ENCODE measurements around the gene TMTC1. TPM values are rescaled to one million over a fixed set of nuclear protein-coding genes. Genes with fewer than 3 reads are reported as not detected.

TMTC1 gene
- total RNA-seq, 4 donors from 2014 or later, result 20.5 to 80.6 (median 67.1) TPM

GRCh38 chr12:29756741-29757390 is 26.9 kb downstream of the TMTC1 start:
- H3K4me1 ChIP-seq, result no peaks in the 10 kb centered on the region
- no peaks in the 10 kb centered on the region for H3K27me3 ChIP-seq
- DNase-seq, result no peak
- no peak overlapping the region for H3K4me3 ChIP-seq
- no peaks in the 10 kb centered on the region for H3K9me3 ChIP-seq
- TF ChIP-seq CTCF (IDR thresholded peaks at IDR 0.05) (no peak), POLR2A (IDR thresholded peaks at IDR 0.05) (no peak)
- no peaks in the 10 kb centered on the region for H3K36me3 ChIP-seq
- intact Hi-C loops (cut with DNase I; ENCODE audit: low total_unique reads), result no loop called here
- H3K27ac ChIP-seq, result no peak overlapping the region

GRCh38 chr12:29754235-29755189 is 29.2 kb downstream of the TMTC1 start:
- H3K9me3 ChIP-seq, result no peaks in the 10 kb centered on the region
- H3K27me3 ChIP-seq, result no peaks in the 10 kb centered on the region
- no peak overlapping the region for H3K4me3 ChIP-seq
- no peaks in the 10 kb centered on the region for H3K4me1 ChIP-seq
- H3K36me3 ChIP-seq, result no peaks in the 10 kb centered on the region
- TF ChIP-seq CTCF (IDR thresholded peaks at IDR 0.05) (no peak), POLR2A (IDR thresholded peaks at IDR 0.05) (no peak)
- DNase-seq, result no peak
- H3K27ac ChIP-seq, result peak overlapping the region in 1 of 2 donors; percentile 14
- intact Hi-C loops (cut with DNase I; ENCODE audit: low total_unique reads), result no loop called here

GRCh38 chr12:29752121-29752520 is 31.6 kb downstream of the TMTC1 start:
- Histone ChIP-seq H3K4me3 (no peak overlapping the region), H3K4me1 (no peaks in the 10 kb centered on the region), H3K9me3 (no peaks in the 10 kb centered on the region), H3K27ac (no peak overlapping the region), H3K36me3 (no peaks in the 10 kb centered on the region), H3K27me3 (no peaks in the 10 kb centered on the region)
- intact Hi-C loops (cut with DNase I; ENCODE audit: low total_unique reads), result no loop called here
- no peak for TF ChIP-seq POLR2A (IDR thresholded peaks at IDR 0.05)
- no peak for TF ChIP-seq CTCF (IDR thresholded peaks at IDR 0.05)
- no peak for DNase-seq

GRCh38 chr12:29751676-29752075 is 32.1 kb downstream of the TMTC1 start:
- intact Hi-C loops (cut with DNase I; ENCODE audit: low total_unique reads), result no loop called here
- Histone ChIP-seq H3K4me1 (no peaks in the 10 kb centered on the region), H3K27ac (no peak overlapping the region), H3K4me3 (no peak overlapping the region), H3K36me3 (no peaks in the 10 kb centered on the region), H3K9me3 (no peaks in the 10 kb centered on the region), H3K27me3 (no peaks in the 10 kb centered on the region)
- no peak for TF ChIP-seq POLR2A (IDR thresholded peaks at IDR 0.05)
- no peak for TF ChIP-seq CTCF (IDR thresholded peaks at IDR 0.05)
- no peak for DNase-seq

GRCh38 chr12:29750928-29751220 is 32.9 kb downstream of the TMTC1 start:
- Histone ChIP-seq H3K4me1 (no peaks in the 10 kb centered on the region), H3K4me3 (no peak overlapping the region), H3K27ac (no peak overlapping the region), H3K36me3 (no peaks in the 10 kb centered on the region), H3K27me3 (no peaks in the 10 kb centered on the region), H3K9me3 (no peaks in the 10 kb centered on the region)
- intact Hi-C loops (cut with DNase I; ENCODE audit: low total_unique reads), result no loop called here
- no peak for DNase-seq
- no peak for TF ChIP-seq CTCF (IDR thresholded peaks at IDR 0.05)
- no peak for TF ChIP-seq POLR2A (IDR thresholded peaks at IDR 0.05)

All from uterus (tissue), 4 donors.